H1 (cell line): ENCODE measurements around the gene ZDHHC11. TPM values are rescaled to one million over a fixed set of nuclear protein-coding genes. Genes with fewer than 3 reads are reported as not detected.

ENCODE experiments used
- CBX5 ChIP-seq: fragments of 300-800, 300-1000 bp; sonication (generic); IDR thresholded peaks from 2 replicates; pipeline ENCODE4 v1.7.1; 2016; ENCODE audit warnings: antibody characterized with exemption, low read length, low read depth
- CHD2 ChIP-seq: IDR thresholded peaks from 2 replicates; pipeline ENCODE4 v1.6.1; 2012; ENCODE audit warnings: low read length, improper control_type of control experiment
- KDM4A ChIP-seq: IDR thresholded peaks from one replicate; pipeline ENCODE4 v1.7.1; 2012; ENCODE audit warnings: low read depth, mild to moderate bottlenecking, moderate library complexity, low read length, inconsistent platforms; ENCODE audit not compliant: severe bottlenecking
- NANOG ChIP-seq: IDR thresholded peaks from 2 replicates; pipeline ENCODE4 v1.6.1; 2011; ENCODE audit warnings: low read length, low read depth, mild to moderate bottlenecking, inconsistent platforms; ENCODE audit not compliant: insufficient read depth, poor library complexity, severe bottlenecking
- RNF2 ChIP-seq: fragments of 200-900, 300-1000 bp; sonication (generic); IDR thresholded peaks from 2 replicates; pipeline ENCODE4 v1.7.1; 2016; ENCODE audit warnings: borderline replicate concordance, low read depth, mild to moderate bottlenecking, antibody characterized with exemption, low read length; ENCODE audit not compliant: poor library complexity, severe bottlenecking; ENCODE audit errors: missing control alignments
- polyA plus RNA-seq, 7 experiments: library from polyadenylated mRNA; depleted of rRNA in 3 of 7; stranded (reverse) in 5 of 7; unstranded in 2 of 7; fragments of >200 nt in 5 of 7; fragments of 200-250 nt in 2 of 7; gene quantifications; 1 replicate in 5 of 7; 2 replicates in 1 of 7; 4 replicates in 1 of 7; pipeline versions ENCODE4 v1.2.1 to v1.2.3, GENCODE V29; 2011 to 2013; ENCODE audit warnings: missing spikeins in 2 of 7, mixed read lengths in 2 of 7
- total RNA-seq: library from RNA; stranded (reverse); fragmentation: NEBNext Ultra II Directional; extraction: Animal tissue kit (Norgen Biotek cat#: 25700); gene quantifications from 2 replicates; pipeline ENCODE4 v1.2.1, GENCODE V29; 2021

ZDHHC11 gene
- total and polyA plus RNA-seq, 2 of the 8 experiments (the other 6 are each of a cell fraction or from before 2014, with no cell fraction given): 4.7 to 16.6 TPM

- no peak for TF ChIP-seq CBX5
- TF ChIP-seq NANOG: no peak
- TF ChIP-seq RNF2: no peak
- TF ChIP-seq KDM4A: no peak
- TF ChIP-seq CHD2: no peak
Measured at GRCh38 chr5:759111-759751, 91.6 kb downstream of the ZDHHC11 start (continued).
